Stimulated activated CD4-positive, alpha-beta T cell treated with anti-CD3 and anti-CD28 coated beads, Interleukin-2, amount 100 ng/mL, for 24 hours (primary cell): Measurements from ENCODE around the gene HK2.

Source experiments
- DNase-seq, 2 donors: peaks; one replicate each; pipeline ENCODE4 v3.0.0-alpha.2; 2020

HK2 gene

GRCh38 chr2:74860079-74860478 lies 26.2 kb downstream of the HK2 start:
- DNase-seq: no peak

GRCh38 chr2:74860521-74860920 lies 26.6 kb downstream of the HK2 start:
- DNase-seq: no peak

- no peak for DNase-seq
Observed at GRCh38 chr2:74861531-74861930, 27.6 kb downstream of the HK2 start.

GRCh38 chr2:74862020-74862964 lies 28.4 kb downstream of the HK2 start:
- DNase-seq: no peak

GRCh38 chr2:74863802-74864248 lies 29.9 kb downstream of the HK2 start:
- DNase-seq: no peak

GRCh38 chr2:74864728-74865722 lies 31.1 kb downstream of the HK2 start:
- no peak for DNase-seq

- no peak for DNase-seq
Observed at GRCh38 chr2:74865770-74866674, 32.1 kb downstream of the HK2 start.

GRCh38 chr2:74867841-74868658 lies 34.1 kb downstream of the HK2 start:
- no peak for DNase-seq

GRCh38 chr2:74869517-74869916 lies 35.6 kb downstream of the HK2 start:
- DNase-seq: no peak

GRCh38 chr2:74870951-74871350 lies 37.0 kb downstream of the HK2 start:
- no peak for DNase-seq

- DNase-seq: no peak
Observed at GRCh38 chr2:74871414-74871813, 37.5 kb downstream of the HK2 start.

GRCh38 chr2:74872389-74872836 lies 38.5 kb downstream of the HK2 start:
- DNase-seq: no peak

GRCh38 chr2:74873012-74873665 lies 39.2 kb downstream of the HK2 start:
- DNase-seq: no peak

GRCh38 chr2:74873678-74874640 lies 40.0 kb downstream of the HK2 start:
- no peak for DNase-seq

- DNase-seq: peak; percentile 33 to 40
Observed at GRCh38 chr2:74876081-74876886, 42.4 kb downstream of the HK2 start.

GRCh38 chr2:74877376-74877775 lies 43.4 kb downstream of the HK2 start:
- no peak for DNase-seq

GRCh38 chr2:74877781-74878433 lies 44.0 kb downstream of the HK2 start:
- no peak for DNase-seq

GRCh38 chr2:74878551-74878950 lies 44.6 kb downstream of the HK2 start:
- no peak for DNase-seq
